ENCODE data around the gene FNDC3B. TPM values are rescaled to one million over a fixed set of nuclear protein-coding genes. Genes with fewer than 3 reads are reported as not detected.

The FNDC3B gene
- total and polyA plus RNA-seq, 4 donors, result 23.3 to 74.2 (median 32.9) TPM

- WGBS, result 62% methylated on average over 8 of the region's 8 CpGs
- H3K36me3 ChIP-seq (ENCODE audit: control insufficient read depth in 4 of 4, insufficient read depth in 3 of 4, low read depth in 1 of 4, low read length in 3 of 4), result peaks cover 0 to 1% (median 0%) of the 10 kb centered on the region in 4 donors
- TF ChIP-seq CTCF (IDR thresholded peaks at IDR 0.05; ENCODE audit: low read depth, low read length, missing input control) (no peak), TAF1 (conservative IDR thresholded peaks at IDR 0.05) (no peak), GABPA (IDR thresholded peaks at IDR 0.05 in 1 of 2, conservative IDR thresholded peaks at IDR 0.05 in 1 of 2) (no peak), JUND (IDR thresholded peaks at IDR 0.05) (peak in 1 of 2 donors; percentile 69), FOXA1 (IDR thresholded peaks at IDR 0.05) (no peak), SP1 (IDR thresholded peaks at IDR 0.05) (no peak), ZBTB33 (IDR thresholded peaks at IDR 0.05) (no peak), FOXA2 (IDR thresholded peaks at IDR 0.05) (no peak), MAX (IDR thresholded peaks at IDR 0.05) (peak; percentile 55), YY1 (IDR thresholded peaks at IDR 0.05) (no peak), RXRA (IDR thresholded peaks at IDR 0.05) (peak in 1 of 2 donors; percentile 38), REST (IDR thresholded peaks at IDR 0.05) (peak; percentile 11), HNF4A (conservative IDR thresholded peaks at IDR 0.05) (no peak), ATF3 (IDR thresholded peaks at IDR 0.05) (no peak), NR2F2 (IDR thresholded peaks at IDR 0.05) (peak; percentile 73), HNF4G (IDR thresholded peaks at IDR 0.05) (no peak), RAD21 (IDR thresholded peaks at IDR 0.05) (peak in 1 of 2 donors; percentile 50), EGR1 (IDR thresholded peaks at IDR 0.05; ENCODE audit: low read depth in 2 of 2) (no peak)
- no peaks in the 10 kb centered on the region for H3K27me3 ChIP-seq (ENCODE audit: control insufficient read depth in 4 of 4, insufficient read depth in 4 of 4, low read length in 3 of 4)
- H3K4me3 ChIP-seq (ENCODE audit: low read depth in 1 of 3, low read length in 3 of 3), result no peak overlapping the region
- DNase-seq (ENCODE audit: low spot score), result no peak
- H3K9ac ChIP-seq (ENCODE audit: low read depth in 1 of 2, low read length in 2 of 2), result no peak overlapping the region
- peak overlapping the region; percentile 55 to 85 for H3K27ac ChIP-seq (ENCODE audit: low read depth in 1 of 2, low read length in 2 of 2)
- H3K9me3 ChIP-seq (ENCODE audit: control insufficient read depth in 4 of 4, low read length in 3 of 4), result no peaks in the 10 kb centered on the region
- H3K4me1 ChIP-seq (ENCODE audit: control insufficient read depth in 4 of 4, insufficient read depth in 4 of 4, low read length in 3 of 4), result peaks cover 6 to 39% (median 25%) of the 10 kb centered on the region in 4 donors
Measured at GRCh38 chr3:172153335-172153861, 114.0 kb downstream of the FNDC3B start.

Measured in liver (tissue), 9 donors.